Measurements from ENCODE around the gene BLTP3B.

- TF ChIP-seq CTCF (IDR thresholded peaks at IDR 0.05), result no peak
- no peak for TF ChIP-seq ZFX (IDR thresholded peaks at IDR 0.05; ENCODE audit: borderline replicate concordance)
Observed at GRCh38 chr12:100114574-100114973, 28.1 kb downstream of the BLTP3B start.

Data from 22Rv1 (cell line).